GM12873 (cell line): ENCODE results near the gene KDM2B.

Experiments
- CTCF ChIP-seq: IDR thresholded peaks from 2 replicates; pipeline ENCODE4 v1.5.1; 2012; ENCODE audit warnings: low read depth, mild to moderate bottlenecking, moderate library complexity, low read length, control low read depth; ENCODE audit not compliant: insufficient read depth; ENCODE audit errors: missing control alignments

The KDM2B gene

GRCh38 chr12:121519227-121519626 is 61.6 kb downstream of the KDM2B start:
- no peak for TF ChIP-seq CTCF

GRCh38 chr12:121518656-121519055 is 62.2 kb downstream of the KDM2B start:
- no peak for TF ChIP-seq CTCF

- TF ChIP-seq CTCF: no peak
Observed at GRCh38 chr12:121516437-121517011, 64.3 kb downstream of the KDM2B start.

GRCh38 chr12:121515615-121516014 is 65.2 kb downstream of the KDM2B start:
- TF ChIP-seq CTCF: no peak

- TF ChIP-seq CTCF: no peak
Observed at GRCh38 chr12:121514184-121514742, 66.6 kb downstream of the KDM2B start.

GRCh38 chr12:121513464-121514183 is 67.2 kb downstream of the KDM2B start:
- no peak for TF ChIP-seq CTCF

DNA sequence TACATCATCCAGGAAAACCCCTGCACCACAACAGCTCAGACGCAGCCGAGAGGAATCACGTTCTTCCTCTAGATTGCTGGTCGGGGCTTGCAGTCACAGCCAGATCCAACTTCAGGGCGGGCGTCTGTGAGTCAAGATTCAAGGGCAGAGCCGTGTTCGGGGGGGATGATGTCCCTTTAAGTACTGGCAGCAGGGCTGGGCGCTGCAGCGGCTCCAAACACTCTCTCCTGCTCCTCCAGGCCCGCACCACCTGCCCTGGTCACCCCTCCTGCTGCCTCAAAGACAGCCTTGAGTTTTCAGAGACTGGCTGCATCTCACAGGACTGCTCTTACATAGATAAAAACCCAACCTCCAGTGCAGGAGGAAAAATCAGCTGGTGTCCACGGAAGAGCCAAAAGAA is 68.3 kb downstream of the KDM2B start:
- no peak for TF ChIP-seq CTCF
